CD4-positive, alpha-beta T cell treated with Interleukin-4 for 4 hours (primary cell): Measurements from ENCODE around the gene STS.

Experiments used
- DNase-seq: peaks from one replicate; pipeline ENCODE4 v3.0.0-alpha.2; 2020

The STS gene

DNA sequence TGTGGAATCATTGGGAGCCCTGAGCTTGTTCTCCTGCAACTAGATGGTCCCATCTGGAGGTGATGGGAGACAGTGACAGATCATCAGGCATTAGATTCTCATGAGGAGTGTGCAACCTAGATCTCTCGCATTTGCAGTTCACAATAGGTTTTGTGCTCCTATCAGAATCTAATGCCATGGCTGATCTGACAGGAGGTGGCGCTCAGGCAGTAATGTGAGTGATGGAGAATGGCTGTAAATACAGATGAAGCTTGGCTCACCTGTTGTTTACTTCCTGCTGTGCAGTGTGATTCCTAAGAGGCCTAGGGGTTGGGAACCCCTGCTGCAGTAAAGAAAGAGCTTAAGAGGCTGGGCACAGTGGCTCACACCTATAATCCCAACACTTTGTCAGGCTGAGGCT lies 42.6 kb downstream of the STS start:
- no peak for DNase-seq

DNA sequence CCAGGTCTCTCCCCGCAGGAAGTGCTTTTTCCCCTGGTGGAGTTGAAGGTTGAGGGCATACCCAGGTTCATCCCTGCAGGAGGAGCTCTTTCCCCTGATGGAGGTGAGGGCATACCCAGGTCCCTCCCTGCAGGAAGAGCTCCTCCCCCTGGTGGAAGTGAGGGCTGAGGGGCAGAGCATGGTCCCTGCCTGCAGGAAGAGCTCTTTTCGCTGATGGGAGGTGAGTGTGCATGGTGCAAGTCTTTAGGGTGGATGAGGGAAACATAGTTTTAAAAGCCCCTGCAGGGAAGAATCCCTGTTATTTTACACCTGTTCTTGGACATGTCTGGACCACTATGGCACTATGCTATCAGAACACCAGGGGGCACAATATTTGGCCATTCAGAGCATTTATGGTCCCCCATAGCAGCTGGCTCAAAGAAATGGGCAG lies 44.2 kb downstream of the STS start:
- DNase-seq: no peak

DNA sequence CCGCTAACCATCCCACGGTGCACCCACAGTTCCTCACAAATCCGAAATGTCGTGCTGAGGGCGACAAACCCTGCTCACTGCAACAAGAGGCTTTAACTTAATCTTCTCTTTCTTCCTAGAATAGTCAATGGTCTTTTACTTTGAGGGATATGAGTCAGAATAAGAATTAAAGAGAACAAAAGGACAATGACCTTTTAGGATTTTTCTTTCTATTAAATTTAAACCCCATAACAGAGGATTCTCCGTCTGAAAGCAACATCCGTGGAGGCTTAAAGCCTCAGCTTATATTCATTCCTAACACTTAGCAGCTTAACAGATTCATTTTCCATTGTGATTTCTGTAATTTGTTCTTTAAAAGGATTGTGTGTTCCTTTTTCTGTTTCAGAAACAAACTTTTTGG lies 45.4 kb downstream of the STS start:
- no peak for DNase-seq

DNA sequence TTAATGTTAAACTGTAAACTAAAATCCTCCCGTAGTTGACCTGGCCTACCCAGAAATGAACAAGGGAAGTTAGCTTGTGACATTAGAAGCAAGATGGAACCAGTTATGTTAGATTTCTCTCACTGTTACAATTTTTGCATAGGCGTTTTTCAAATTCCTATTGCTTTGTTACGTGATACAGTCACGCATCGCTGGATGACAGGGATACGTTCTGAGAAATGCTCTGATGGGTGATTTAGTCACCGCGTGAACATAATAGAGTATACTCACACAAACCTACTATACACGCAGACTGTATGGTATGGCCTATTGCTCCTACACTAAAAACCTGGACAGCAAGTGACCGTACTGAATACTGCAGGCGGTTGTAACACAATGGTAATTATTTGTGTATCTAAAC lies 47.1 kb downstream of the STS start:
- no peak for DNase-seq
